GM19397 (cell line): Measurements from ENCODE around the gene MSX1.
A peak's percentile ranks its signal among the peaks of the same experiment; 100 is the strongest.

Source experiments
- ATAC-seq: cut with Tn5 transposase; IDR thresholded peaks from one replicate; pipeline ENCODE4 v1.9.1; 2021; ENCODE audit warnings: mild to moderate bottlenecking, moderate library complexity; ENCODE audit not compliant: unreplicated experiment

The MSX1 gene

GRCh38 chr4:4840351-4840750 is 19.1 kb upstream of the MSX1 start:
- no peak for ATAC-seq

DNA sequence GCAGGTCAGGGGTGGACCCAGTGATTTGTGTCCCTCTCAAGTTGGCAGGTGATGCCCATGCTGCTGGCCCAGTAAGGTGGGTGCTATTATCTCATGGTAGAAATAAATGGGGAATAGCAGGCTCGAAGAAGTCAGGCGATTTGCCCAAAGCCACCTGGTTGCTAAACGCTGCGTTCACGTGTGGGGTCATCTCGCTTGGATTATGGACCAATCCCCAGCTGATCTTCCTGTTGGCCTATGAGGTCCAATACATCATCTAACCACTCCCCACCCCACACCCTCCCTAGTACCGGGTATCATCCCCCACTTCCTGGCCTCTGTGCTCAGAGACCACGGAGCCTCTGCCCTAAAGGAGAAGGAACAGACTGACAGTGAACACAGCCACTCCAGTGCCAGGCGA is 18.3 kb upstream of the MSX1 start:
- ATAC-seq: no peak

- ATAC-seq: no peak
Observed at GRCh38 chr4:4842476-4843441, 16.7 kb upstream of the MSX1 start.

DNA sequence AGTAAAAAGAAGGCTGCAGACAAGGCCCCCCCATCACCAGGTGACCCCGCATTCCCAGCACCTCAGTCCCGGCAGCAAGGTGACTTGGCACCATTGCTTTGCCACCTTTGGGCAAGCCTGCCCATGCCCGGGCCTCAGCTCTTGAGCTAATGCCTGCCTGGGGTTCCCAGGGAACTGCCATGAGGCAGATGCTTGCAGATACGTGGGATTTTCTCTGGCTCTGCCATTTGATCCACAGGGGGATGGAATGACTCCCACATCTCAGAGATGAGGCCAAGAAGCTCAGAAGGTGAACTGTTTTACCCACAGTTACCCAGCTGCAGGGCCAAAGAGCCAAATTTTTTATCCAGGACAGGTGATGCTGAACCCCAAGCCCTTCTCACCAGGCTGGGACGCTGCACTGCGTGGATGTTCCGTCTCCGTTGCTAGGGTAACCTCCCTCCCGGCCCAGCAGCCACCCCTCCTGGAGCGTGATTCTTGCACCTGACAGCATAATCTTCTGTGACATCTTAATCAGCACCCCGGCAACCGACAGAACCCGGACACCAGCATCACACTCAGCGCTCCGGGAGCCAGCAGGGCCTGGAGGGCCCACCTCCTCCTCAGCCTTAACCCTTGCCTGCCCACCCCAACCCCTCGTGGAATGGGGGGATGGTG is 15.7 kb upstream of the MSX1 start:
- ATAC-seq: no peak

- no peak for ATAC-seq
Observed at GRCh38 chr4:4845027-4845426, 14.4 kb upstream of the MSX1 start.

DNA sequence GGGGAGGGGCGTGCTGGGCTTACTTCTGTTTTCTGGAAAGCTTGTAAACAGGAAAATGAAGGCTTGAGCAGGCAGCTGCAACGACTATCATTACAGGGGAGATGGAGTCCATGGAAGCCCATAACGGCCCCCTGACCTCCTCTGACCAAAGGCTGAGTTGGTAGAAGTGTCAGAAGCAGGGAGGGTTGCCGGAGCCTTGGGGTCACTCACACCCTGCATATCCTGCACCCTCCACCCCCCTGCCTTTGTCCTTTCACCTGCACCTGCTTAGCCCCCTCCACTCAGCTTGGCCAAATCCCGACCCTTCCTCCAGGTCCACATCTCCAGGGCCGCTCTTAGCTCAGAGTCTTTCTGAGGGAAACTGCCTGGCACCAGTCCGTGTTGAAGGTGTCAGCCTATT is 12.5 kb upstream of the MSX1 start:
- ATAC-seq: no peak

- ATAC-seq: no peak
Observed at GRCh38 chr4:4848540-4848939, 10.9 kb upstream of the MSX1 start.

- ATAC-seq: no peak
Observed at GRCh38 chr4:4849106-4849505, 10.4 kb upstream of the MSX1 start.

DNA sequence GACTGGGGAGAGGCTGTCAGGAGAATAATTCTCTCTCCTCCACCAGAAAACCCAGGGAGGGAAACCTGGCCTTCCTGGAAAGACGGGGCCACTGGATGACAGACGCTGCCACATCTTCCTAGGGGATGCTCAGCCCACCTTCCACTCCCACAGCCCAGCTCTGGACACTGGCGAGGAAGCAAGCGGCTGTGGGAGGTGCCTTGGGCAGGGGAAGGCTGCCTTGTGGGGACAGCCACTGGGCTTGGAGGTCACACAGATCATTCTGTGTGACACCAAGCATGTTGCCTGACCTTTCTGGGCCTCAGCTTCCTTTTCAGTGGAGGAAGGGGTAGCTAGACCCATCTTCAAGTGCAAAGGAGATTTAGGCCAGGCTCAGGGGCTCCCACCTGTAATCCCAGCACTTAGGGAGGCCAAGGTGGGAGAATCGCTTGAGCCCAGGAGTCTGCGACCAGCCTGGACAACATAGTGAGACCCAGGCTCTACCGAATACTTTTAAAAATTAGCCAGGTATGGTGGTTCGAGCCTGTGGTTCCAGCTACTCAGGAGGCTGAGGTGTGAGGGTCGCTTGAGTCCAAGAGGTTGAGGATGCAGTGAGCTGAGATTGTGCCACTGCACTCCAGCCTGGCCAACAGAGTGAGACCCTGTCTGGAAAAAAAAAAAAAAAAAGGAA is 9.8 kb upstream of the MSX1 start:
- no peak for ATAC-seq

DNA sequence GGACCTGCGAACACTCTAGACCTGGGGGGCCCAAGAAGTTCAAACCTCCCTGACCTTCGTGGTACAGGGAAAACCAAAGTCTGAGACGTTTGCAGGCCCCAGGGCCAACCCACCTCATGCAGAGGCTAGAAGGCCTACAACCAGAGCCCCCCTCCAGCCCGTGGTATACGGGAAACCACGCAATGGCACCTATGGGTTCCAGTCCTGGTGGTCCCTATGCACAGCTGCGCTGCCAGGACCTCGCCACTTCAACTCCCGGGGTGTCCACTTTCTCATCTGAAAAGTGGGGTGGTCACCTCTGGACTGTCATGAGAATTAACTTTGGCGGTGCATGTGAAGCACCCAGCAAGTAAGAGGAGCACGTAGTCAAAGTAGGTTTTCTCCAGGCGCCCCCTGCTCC is 8.4 kb upstream of the MSX1 start:
- ATAC-seq: no peak

DNA sequence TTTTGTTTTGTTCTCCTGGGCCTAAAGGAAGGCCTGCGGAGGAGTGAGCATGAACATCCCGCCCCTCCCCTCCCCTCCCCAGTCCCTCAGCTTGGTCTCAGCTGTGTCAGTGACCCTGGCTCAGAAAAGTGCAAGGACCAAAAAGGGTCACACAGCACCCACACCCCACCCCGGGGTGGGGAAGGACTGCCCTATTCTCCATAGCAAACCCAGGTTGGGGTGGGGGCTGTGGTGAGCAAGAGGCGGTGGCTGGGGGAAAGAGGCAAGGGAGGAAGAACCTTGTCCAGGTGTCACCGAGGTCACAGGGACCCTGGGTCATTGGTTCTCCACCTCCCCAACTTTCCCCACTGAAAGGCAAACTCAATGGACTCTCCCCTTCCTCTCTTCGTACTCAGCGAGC is 7.6 kb upstream of the MSX1 start:
- no peak for ATAC-seq

GRCh38 chr4:4852591-4853362 is 6.7 kb upstream of the MSX1 start:
- ATAC-seq: peak; percentile 55

DNA sequence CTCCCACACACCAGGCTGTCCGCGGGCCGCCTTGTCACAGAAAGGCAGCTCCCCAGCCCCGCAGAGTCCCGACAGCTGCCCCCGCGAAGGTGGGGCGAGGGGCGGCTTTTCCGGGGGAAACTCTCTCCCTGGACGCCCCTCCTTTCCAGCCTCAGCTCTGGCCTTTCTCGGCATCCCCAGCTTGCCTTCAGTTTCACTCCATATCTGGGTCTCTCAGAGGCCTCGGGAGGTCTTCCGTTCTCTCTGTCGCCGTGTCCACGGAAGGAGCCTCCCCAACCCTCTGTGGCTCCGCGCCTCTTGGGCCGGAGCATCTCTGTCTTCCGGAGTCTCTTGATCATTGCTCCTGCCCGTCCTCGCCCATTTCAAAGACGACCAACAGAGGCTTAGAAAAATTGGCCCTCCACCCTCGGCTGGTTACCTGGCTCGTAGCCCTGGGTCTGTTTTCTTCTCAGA is 6.1 kb upstream of the MSX1 start:
- ATAC-seq: peak; percentile 20

- ATAC-seq: no peak
Observed at GRCh38 chr4:4853921-4854648, 5.4 kb upstream of the MSX1 start.

- no peak for ATAC-seq
Observed at GRCh38 chr4:4854649-4855295, 4.7 kb upstream of the MSX1 start.

GRCh38 chr4:4855301-4856070 is 4.0 kb upstream of the MSX1 start:
- ATAC-seq: no peak

GRCh38 chr4:4856071-4857000 is 3.1 kb upstream of the MSX1 start:
- ATAC-seq: no peak
